HEK293 (cell line): ENCODE results near the gene NINJ2.

Experiments used
- GLIS2 ChIP-seq: fragments of 450-650 bp; formaldehyde crosslinking; IDR thresholded peaks from 2 replicates; pipeline ENCODE4 v1.5.1; 2016; ENCODE audit warnings: missing biosample characterization, missing genetic modification characterization
- HOXC10 ChIP-seq: sonication (generic); formaldehyde crosslinking; IDR thresholded peaks from 2 replicates; pipeline ENCODE4 v1.8.1; 2023; ENCODE audit warnings: mild to moderate bottlenecking, missing genetic modification reagents
- KLF17 ChIP-seq: fragments of 450-650 bp; formaldehyde crosslinking; IDR thresholded peaks from 2 replicates; pipeline ENCODE4 v1.5.1; 2016; ENCODE audit warnings: missing biosample characterization, missing genetic modification characterization
- MEIS1 ChIP-seq: sonication (generic); formaldehyde crosslinking; IDR thresholded peaks from 2 replicates; pipeline ENCODE4 v1.8.1; 2022; ENCODE audit warnings: missing genetic modification reagents, mild to moderate bottlenecking, borderline replicate concordance
- OSR2 ChIP-seq: fragments of 450-650 bp; formaldehyde crosslinking; IDR thresholded peaks from 2 replicates; pipeline ENCODE4 v1.5.1; 2016; ENCODE audit warnings: missing biosample characterization, missing genetic modification characterization
- PATZ1 ChIP-seq: fragments of 450-650 bp; formaldehyde crosslinking; IDR thresholded peaks from 2 replicates; pipeline ENCODE4 v1.5.1; 2016; ENCODE audit warnings: missing biosample characterization, missing genetic modification characterization
- SCRT1 ChIP-seq: fragments of 450-650 bp; formaldehyde crosslinking; IDR thresholded peaks from 2 replicates; pipeline ENCODE4 v1.5.1; 2016; ENCODE audit warnings: missing biosample characterization, missing genetic modification characterization, borderline replicate concordance
- SETDB1 ChIP-seq: IDR thresholded peaks from one replicate; pipeline ENCODE4 v1.6.1; 2017; ENCODE audit warnings: mild to moderate bottlenecking, low read length, moderate library complexity, mixed read lengths; ENCODE audit not compliant: insufficient read length
- TRIM28 ChIP-seq: IDR thresholded peaks from 2 replicates; pipeline ENCODE4 v1.6.1; 2011; ENCODE audit warnings: low read length, control low read depth, borderline replicate concordance
- YY2 ChIP-seq: fragments of 450-650 bp; formaldehyde crosslinking; IDR thresholded peaks from 2 replicates; pipeline ENCODE4 v1.5.1; 2016; ENCODE audit warnings: missing biosample characterization, missing genetic modification characterization
- ZBTB17 ChIP-seq: fragments of 450-650 bp; formaldehyde crosslinking; IDR thresholded peaks from 2 replicates; pipeline ENCODE4 v1.5.1; 2016; ENCODE audit warnings: missing biosample characterization, missing genetic modification characterization
- ZBTB21 ChIP-seq: fragments of 450-650 bp; formaldehyde crosslinking; IDR thresholded peaks from 2 replicates; pipeline ENCODE4 v1.5.1; 2017; ENCODE audit warnings: missing biosample characterization, missing genetic modification characterization
- ZNF133 ChIP-seq: fragments of 450-650 bp; formaldehyde crosslinking; IDR thresholded peaks from 2 replicates; pipeline ENCODE4 v1.5.1; 2016; ENCODE audit warnings: missing biosample characterization, missing genetic modification characterization
- ZNF138 ChIP-seq: fragments of 450-650 bp; formaldehyde crosslinking; IDR thresholded peaks from 2 replicates; pipeline ENCODE4 v1.5.1; 2016; ENCODE audit warnings: missing biosample characterization, missing genetic modification characterization, borderline replicate concordance
- ZNF155 ChIP-seq: fragments of 450-650 bp; formaldehyde crosslinking; IDR thresholded peaks from 2 replicates; pipeline ENCODE4 v1.5.1; 2016; ENCODE audit warnings: missing biosample characterization, missing genetic modification characterization
- ZNF18 ChIP-seq: fragments of 450-650 bp; formaldehyde crosslinking; IDR thresholded peaks from 2 replicates; pipeline ENCODE4 v1.5.1; 2016; ENCODE audit warnings: missing biosample characterization, missing genetic modification characterization
- ZNF214 ChIP-seq: fragments of 450-650 bp; formaldehyde crosslinking; IDR thresholded peaks from 2 replicates; pipeline ENCODE4 v1.5.1; 2017; ENCODE audit warnings: missing biosample characterization, mild to moderate bottlenecking, missing genetic modification characterization, borderline replicate concordance
- ZNF280C ChIP-seq: fragments of 450-650 bp; formaldehyde crosslinking; IDR thresholded peaks from 2 replicates; pipeline ENCODE4 v1.5.1; 2016; ENCODE audit warnings: missing biosample characterization, missing genetic modification characterization
- ZNF433 ChIP-seq: fragments of 450-650 bp; formaldehyde crosslinking; IDR thresholded peaks from 2 replicates; pipeline ENCODE4 v1.5.1; 2016; ENCODE audit warnings: missing biosample characterization, missing genetic modification characterization, low read depth
- ZNF473 ChIP-seq: fragments of 450-650 bp; formaldehyde crosslinking; IDR thresholded peaks from 2 replicates; pipeline ENCODE4 v1.5.1; 2017; ENCODE audit warnings: missing biosample characterization, missing genetic modification characterization
- ZNF560 ChIP-seq: fragments of 450-650 bp; formaldehyde crosslinking; IDR thresholded peaks from 2 replicates; pipeline ENCODE4 v1.5.1; 2017; ENCODE audit warnings: missing biosample characterization, missing genetic modification characterization, borderline replicate concordance
- ZNF600 ChIP-seq: fragments of 450-650 bp; formaldehyde crosslinking; IDR thresholded peaks from 2 replicates; pipeline ENCODE4 v1.5.1; 2016; ENCODE audit warnings: missing biosample characterization, missing genetic modification characterization
- ZNF621 ChIP-seq: fragments of 450-650 bp; formaldehyde crosslinking; IDR thresholded peaks from 2 replicates; pipeline ENCODE4 v1.5.1; 2017; ENCODE audit warnings: missing biosample characterization, missing genetic modification characterization
- ZNF629 ChIP-seq: fragments of 450-650 bp; formaldehyde crosslinking; IDR thresholded peaks from 2 replicates; pipeline ENCODE4 v1.5.1; 2017; ENCODE audit warnings: missing biosample characterization, missing genetic modification characterization
- ZNF830 ChIP-seq: fragments of 450-650 bp; IDR thresholded peaks from 2 replicates; pipeline ENCODE4 v1.5.0; 2018; ENCODE audit warnings: missing biosample characterization, missing genetic modification characterization, low read depth, mild to moderate bottlenecking, moderate library complexity
- ZNF837 ChIP-seq: fragments of 450-650 bp; formaldehyde crosslinking; IDR thresholded peaks from 2 replicates; pipeline ENCODE4 v1.5.1; 2016; ENCODE audit warnings: missing biosample characterization, missing genetic modification characterization
- TF ChIP-seq, protein P1 (sequence below): fragments of 450-650 bp; formaldehyde crosslinking; IDR thresholded peaks from 2 replicates; pipeline ENCODE4 v1.5.1; 2016; ENCODE audit warnings: missing biosample characterization, missing genetic modification characterization
- TF ChIP-seq, protein P2 (sequence below): fragments of 450-650 bp; formaldehyde crosslinking; IDR thresholded peaks from 2 replicates; pipeline ENCODE4 v1.5.1; 2016; ENCODE audit warnings: missing biosample characterization, missing genetic modification characterization
- TF ChIP-seq, protein P3 (sequence below): fragments of 450-650 bp; formaldehyde crosslinking; IDR thresholded peaks from 2 replicates; pipeline ENCODE4 v1.5.1; 2016; ENCODE audit warnings: missing biosample characterization, missing genetic modification characterization
- TF ChIP-seq, protein P4 (sequence below): fragments of 450-650 bp; formaldehyde crosslinking; optimal IDR thresholded peaks from 2 replicates; pipeline ENCODE3; 2016; ENCODE audit warnings: missing biosample characterization, mild to moderate bottlenecking, missing genetic modification characterization

NINJ2 gene

GRCh38 chr12:546265-546919 lies 116.9 kb downstream of the NINJ2 start (continued):
- TF ChIP-seq ZNF280C (tag by site-specific recombination) (no peak), GLIS2 (tag by site-specific recombination) (peak; percentile 23; the same call in 1 of the 2 replicates), ZNF18 (tag by site-specific recombination) (no peak), ZNF837 (no peak), ZNF155 (tag by site-specific recombination) (no peak), ZNF560 (no peak), YY2 (tag by site-specific recombination) (no peak), KLF17 (no peak), MEIS1 (no peak), ZNF473 (tag by site-specific recombination) (no peak), ZNF133 (tag by site-specific recombination) (no peak), ZBTB21 (tag by site-specific recombination) (no peak), ZNF138 (tag by site-specific recombination) (no peak), ZNF600 (peak; percentile 73; the same call in 1 of the 2 replicates), ZNF629 (tag by site-specific recombination) (no peak), ZBTB17 (tag by site-specific recombination) (peak; percentile 65; the same call in 1 of the 2 replicates), OSR2 (no peak), ZNF830 (tag by site-specific recombination) (no peak), ZNF433 (tag by site-specific recombination) (no peak), SETDB1 (no peak), ZNF214 (no peak), HOXC10 (CRISPR knock-in tag) (no peak), SCRT1 (tag by site-specific recombination) (no peak), ZNF621 (tag by site-specific recombination) (no peak), TRIM28 (no peak), PATZ1 (tag by site-specific recombination) (0 out of 2 replicates have a peak, but pooled peaks have one; percentile 7)
- TF ChIP-seq, protein P1, sequence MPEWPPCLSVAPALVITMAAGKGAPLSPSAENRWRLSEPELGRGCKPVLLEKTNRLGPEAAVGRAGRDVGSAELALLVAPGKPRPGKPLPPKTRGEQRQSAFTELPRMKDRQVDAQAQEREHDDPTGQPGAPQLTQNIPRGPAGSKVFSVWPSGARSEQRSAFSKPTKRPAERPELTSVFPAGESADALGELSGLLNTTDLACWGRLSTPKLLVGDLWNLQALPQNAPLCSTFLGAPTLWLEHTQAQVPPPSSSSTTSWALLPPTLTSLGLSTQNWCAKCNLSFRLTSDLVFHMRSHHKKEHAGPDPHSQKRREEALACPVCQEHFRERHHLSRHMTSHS (tag by site-specific recombination): no peak
- TF ChIP-seq, protein P2, sequence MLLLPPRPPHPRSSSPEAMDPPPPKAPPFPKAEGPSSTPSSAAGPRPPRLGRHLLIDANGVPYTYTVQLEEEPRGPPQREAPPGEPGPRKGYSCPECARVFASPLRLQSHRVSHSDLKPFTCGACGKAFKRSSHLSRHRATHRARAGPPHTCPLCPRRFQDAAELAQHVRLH (tag by site-specific recombination): no peak
- TF ChIP-seq, protein P3, sequence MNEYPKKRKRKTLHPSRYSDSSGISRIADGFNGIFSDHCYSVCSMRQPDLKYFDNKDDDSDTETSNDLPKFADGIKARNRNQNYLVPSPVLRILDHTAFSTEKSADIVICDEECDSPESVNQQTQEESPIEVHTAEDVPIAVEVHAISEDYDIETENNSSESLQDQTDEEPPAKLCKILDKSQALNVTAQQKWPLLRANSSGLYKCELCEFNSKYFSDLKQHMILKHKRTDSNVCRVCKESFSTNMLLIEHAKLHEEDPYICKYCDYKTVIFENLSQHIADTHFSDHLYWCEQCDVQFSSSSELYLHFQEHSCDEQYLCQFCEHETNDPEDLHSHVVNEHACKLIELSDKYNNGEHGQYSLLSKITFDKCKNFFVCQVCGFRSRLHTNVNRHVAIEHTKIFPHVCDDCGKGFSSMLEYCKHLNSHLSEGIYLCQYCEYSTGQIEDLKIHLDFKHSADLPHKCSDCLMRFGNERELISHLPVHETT (tag by site-specific recombination): no peak
- TF ChIP-seq, protein P4, sequence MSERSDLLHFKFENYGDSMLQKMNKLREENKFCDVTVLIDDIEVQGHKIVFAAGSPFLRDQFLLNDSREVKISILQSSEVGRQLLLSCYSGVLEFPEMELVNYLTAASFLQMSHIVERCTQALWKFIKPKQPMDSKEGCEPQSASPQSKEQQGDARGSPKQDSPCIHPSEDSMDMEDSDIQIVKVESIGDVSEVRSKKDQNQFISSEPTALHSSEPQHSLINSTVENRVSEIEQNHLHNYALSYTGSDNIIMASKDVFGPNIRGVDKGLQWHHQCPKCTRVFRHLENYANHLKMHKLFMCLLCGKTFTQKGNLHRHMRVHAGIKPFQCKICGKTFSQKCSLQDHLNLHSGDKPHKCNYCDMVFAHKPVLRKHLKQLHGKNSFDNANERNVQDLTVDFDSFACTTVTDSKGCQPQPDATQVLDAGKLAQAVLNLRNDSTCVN (tag by site-specific recombination): no peak
